HG02973 (cell line): ENCODE data around the gene UNCX.
"Not testable (repeated sequence)": the region's sequence is repeated elsewhere in the genome, so short reads cannot be mapped to it uniquely, and the experiment has no call there.

Experiments
- ATAC-seq: cut with Tn5 transposase; IDR thresholded peaks from one replicate; pipeline ENCODE4 v1.9.1; 2021; ENCODE audit warnings: moderate library complexity; ENCODE audit not compliant: unreplicated experiment

Gene UNCX

DNA sequence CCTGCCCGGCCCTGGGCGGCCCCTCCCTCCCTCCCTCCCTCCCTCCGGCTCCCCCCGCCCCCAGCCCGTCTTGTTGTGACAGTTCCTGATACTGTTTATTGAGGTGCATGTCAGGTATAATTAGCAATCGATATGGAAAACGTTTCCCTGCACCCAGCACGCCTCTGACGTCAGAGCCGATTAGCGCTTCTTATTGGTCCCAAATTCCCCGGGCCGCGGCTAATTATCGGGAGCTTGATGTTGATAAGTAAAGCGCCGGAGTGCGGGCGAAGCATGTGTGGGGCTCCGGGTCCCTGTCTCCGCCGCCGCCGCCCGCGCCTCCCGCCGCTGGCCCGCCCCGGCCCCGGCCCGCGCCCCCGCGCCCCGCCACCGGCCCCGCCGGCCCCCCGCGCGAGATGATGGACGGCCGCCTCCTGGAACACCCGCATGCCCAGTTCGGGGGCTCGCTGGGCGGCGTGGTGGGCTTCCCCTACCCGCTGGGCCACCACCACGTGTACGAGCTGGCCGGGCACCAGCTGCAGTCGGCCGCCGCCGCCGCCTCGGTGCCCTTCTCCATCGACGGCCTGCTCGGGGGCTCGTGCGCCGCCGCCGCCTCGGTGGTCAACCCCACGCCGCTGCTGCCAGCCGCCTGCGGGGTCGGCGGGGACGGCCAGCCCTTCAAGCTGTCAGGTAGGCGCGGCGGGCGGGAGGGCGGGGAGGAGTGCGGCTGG, at the start of gene UNCX:
UNCX (plus strand) TSS at position 250 of the 710 bp plus-strand sequence; CDS start at position 396, 146 bp downstream.
- no peak for ATAC-seq

- ATAC-seq: no peak
These were observed 45.5 kb upstream of the UNCX start for GRCh38 chr7:1187127-1187526.

DNA sequence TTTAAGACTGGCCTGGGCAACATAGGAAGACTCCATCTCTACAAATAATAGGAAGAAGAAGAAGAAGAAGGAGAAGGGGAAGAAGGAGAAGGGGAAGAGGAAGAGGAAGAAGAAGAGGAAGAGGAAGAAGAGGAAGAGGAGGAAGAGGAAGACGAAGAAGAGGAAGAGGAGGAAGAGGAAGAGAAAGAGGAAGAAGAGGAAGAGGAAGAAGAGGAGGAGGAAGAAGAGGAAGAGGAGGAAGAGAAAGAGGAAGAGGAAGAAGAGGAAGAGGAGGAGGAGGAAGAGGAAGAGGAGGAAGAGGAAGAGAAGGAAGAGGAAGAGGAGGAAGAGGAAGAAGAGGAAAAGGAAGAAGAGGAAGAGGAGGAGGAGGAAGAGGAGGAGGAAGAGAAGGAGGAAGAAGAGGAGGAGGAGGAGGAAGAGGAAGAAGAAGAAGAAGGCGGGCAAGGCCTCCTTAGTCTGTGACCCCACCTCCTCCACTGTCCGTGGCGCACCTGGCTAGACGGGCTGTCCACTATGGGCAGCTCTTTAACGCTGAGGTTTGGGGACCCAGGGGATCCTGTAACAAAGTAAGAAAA, 43.9 kb upstream of the UNCX start:
- no peak for ATAC-seq

GRCh38 chr7:1189986-1190772, 42.5 kb upstream of the UNCX start:
- ATAC-seq: no peak

DNA sequence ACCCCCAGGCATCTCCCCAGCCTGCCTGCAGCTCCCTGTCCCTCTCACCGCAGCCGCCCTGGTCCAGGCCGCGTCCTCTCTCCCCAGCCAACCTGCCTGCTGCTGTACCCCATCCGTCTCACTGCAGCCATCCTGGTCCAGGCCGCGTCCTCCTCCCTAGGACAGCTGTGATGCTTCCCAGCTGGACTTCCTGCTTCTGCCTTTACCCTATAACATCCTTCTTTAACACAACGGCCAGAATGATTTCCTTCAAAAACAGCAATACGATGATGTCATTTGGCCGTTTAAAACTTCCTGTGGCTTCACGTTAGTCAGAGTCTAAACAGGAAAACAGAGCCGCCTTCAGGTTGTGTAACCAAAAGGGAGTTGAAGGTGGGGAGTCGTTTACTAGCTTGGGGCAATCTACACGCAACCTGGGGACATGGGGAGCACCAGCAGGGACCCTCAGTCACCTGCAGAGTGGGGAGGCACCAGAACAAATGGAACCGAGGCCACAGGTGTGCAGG, 40.4 kb upstream of the UNCX start:
- ATAC-seq: no peak

DNA sequence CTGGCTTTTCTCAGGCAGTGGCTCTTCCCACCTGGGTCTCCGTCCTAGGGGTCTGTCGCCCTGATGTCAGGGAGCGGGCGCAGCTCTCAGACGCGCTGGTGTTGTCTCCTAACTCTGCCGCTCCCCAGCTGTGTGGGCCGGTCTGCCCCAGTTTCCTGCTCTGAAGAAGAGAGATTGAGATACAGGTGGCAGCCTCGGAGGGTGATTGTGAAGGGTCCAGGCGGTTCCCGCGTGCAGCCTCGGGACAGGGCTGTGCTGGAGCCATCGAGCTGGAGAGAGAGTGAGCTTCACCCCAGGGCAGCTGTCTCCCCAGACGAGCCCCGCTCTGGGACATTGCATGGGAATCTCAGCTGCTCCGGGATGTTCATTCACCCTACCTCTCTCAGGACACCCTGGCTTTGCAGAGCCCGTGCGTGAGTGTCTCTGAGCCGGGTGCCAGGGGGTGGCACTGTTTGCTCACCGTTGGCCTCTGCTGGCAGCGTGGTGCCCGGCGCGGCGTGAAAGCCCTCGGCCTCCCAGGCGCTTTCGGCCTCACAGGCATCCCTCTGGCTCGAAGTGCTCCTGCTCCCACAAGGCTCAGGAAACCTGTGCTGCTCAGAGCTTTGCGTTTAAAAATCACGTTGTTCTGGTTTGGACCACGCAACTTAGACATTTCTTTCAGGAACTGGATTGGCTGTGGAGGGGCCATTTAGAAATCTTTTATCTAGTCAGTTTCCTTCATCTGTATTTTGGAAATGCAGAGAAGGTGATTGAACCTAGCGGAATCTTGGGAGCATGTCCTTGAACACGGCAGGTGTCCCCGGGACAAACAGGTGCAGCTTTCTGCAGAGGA, 38.9 kb upstream of the UNCX start:
- ATAC-seq: no peak

DNA sequence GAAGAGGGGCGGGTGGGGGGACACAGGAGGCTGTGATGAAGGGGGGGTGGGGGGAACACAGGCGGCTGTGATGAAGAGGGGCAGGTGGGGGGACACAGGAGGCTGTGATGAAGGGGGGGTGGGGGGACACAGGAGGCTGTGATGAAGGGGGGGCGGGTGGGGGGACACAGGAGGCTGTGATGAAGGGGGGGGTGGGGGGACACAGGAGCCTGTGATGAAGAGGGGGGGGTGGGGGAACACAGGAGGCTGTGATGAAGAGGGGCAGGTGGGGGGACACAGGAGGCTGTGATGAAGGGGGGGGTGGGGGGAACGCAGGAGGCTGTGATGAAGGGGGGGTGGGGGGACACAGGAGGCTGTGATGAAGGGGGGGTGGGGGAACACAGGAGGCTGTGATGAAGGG, 36.2 kb upstream of the UNCX start:
- not testable (repeated sequence) for ATAC-seq

GRCh38 chr7:1196950-1197349, 35.7 kb upstream of the UNCX start:
- ATAC-seq: no peak

DNA sequence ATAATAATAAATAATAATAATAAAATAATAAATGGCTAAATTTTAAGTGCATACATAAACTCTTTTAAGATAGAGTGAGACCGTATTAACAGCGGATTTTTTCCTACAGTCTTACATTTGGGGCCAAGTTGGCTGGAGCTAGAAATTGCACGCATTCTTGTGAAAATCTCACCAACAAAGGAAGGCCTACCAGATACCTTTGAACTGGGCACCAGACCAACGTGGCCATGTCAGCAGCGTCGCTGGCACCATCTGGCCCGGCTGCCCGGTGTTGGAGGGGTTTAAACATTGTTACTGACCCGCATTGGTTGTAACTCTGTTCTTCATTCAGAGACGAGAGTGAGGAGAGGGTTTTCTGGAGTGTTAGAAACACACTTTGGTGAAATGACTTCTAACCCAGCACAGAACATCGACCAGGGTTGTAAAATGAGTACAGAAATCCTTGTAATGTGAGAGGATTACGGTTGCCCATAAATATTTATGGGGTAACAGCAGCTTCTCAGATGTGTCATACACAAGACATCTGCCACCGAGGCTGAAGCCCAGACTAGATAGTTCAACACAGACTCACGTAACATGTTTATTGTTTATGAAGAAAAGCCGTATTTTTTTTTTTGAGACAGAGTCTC, 34.6 kb upstream of the UNCX start:
- ATAC-seq: no peak

DNA sequence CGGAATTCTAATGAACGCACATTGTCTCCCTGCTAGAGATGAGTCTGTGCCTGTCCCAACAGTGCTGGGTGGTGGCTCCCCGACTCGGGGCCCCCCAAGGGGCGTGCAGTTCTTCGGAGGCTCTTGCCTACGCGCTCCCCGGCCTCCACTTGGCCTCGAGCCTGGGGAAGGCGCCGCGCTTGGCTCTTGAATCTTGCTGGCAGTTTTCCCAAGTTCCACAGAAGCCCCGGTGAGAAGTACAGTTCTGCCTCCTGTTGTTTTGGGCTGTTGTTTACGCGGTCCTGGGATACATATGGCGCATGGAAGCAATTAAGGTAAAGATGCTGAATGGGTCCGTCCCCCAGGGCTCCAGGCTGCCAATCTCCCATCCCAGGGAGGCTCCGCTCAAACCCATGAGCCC, 32.6 kb upstream of the UNCX start:
- no peak for ATAC-seq

DNA sequence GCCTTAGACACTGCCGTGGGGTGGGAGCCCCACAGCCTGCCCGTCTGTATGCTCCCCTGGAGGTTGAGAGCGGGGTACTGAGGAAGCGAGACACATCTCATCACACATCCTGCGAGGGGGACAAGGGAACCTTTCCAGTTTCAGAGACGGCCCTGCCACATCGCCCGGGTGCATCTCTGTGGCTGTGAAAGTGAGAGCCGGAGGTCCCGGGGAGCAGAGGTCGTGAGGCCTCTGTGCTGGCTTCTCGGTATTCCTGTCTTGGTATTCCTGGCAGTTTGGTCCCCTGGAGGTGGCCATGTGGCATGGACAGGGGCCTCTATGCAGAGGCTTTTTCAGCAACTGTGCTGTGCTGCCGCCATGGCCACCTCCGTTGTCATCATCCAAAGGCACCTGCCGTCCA, 30.8 kb upstream of the UNCX start:
- no peak for ATAC-seq

- ATAC-seq: not testable (repeated sequence)
These were observed 29.8 kb upstream of the UNCX start for GRCh38 chr7:1202914-1203313.

GRCh38 chr7:1204460-1205140, 28.1 kb upstream of the UNCX start:
- no peak for ATAC-seq

- ATAC-seq: not testable (repeated sequence)
These were observed 26.9 kb upstream of the UNCX start for GRCh38 chr7:1205742-1206141.

GRCh38 chr7:1209097-1209496, 23.6 kb upstream of the UNCX start:
- no peak for ATAC-seq

- ATAC-seq: no peak
These were observed 22.2 kb upstream of the UNCX start for GRCh38 chr7:1210321-1210978.

GRCh38 chr7:1210979-1211608, 21.6 kb upstream of the UNCX start:
- no peak for ATAC-seq

DNA sequence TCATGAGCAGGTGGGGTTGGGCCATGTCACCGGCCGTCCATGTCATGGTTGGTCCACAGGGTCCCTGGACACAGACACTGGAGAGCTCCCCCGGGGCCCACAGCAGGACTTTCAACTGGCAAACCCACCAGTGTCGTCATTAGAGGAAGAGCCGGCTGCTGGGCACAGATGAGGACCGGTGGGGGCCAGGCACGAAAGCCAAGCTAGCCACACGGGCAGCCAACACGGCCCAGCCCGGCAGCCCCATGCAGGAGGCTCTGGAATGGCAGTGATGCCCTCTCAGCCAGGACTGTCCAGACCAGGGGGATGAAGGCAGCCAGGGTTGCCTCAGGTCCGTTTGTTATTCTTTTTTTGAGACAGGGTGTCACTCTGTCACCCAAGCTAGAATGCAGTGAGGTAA, 21.1 kb upstream of the UNCX start:
- no peak for ATAC-seq

GRCh38 chr7:1212025-1212424, 20.6 kb upstream of the UNCX start:
- not testable (repeated sequence) for ATAC-seq
